NCI-H446 (cell line): ENCODE measurements around the gene COL15A1.

Experiments used
- DNase-seq, 2 experiments: peaks; one replicate each; lab custom pipeline; 2025; lab: John Stamatoyannopoulos, UW

The COL15A1 gene

DNA sequence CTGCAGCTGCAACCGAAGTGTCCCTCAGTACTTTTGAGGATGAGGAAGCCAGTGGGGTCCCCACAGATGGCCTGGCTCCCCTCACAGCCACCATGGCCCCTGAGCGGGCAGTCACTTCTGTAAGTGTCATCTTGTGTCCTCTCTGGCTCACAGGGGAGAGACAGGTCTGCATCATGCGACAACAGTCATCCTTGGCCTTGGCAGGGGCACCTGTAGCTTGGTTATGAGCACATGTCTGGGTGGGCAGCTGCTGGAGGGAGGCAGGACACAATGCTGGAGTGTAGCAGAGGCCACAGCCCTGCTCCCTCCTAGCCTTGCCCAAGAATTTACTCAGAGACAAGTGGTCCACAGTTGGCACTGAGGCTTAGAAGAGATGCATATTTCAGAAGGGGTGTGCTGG is 71.7 kb downstream of the COL15A1 start:
- no peak for DNase-seq

- no peak for DNase-seq
These were observed 72.2 kb downstream of the COL15A1 start for GRCh38 chr9:99015890-99016289.

DNA sequence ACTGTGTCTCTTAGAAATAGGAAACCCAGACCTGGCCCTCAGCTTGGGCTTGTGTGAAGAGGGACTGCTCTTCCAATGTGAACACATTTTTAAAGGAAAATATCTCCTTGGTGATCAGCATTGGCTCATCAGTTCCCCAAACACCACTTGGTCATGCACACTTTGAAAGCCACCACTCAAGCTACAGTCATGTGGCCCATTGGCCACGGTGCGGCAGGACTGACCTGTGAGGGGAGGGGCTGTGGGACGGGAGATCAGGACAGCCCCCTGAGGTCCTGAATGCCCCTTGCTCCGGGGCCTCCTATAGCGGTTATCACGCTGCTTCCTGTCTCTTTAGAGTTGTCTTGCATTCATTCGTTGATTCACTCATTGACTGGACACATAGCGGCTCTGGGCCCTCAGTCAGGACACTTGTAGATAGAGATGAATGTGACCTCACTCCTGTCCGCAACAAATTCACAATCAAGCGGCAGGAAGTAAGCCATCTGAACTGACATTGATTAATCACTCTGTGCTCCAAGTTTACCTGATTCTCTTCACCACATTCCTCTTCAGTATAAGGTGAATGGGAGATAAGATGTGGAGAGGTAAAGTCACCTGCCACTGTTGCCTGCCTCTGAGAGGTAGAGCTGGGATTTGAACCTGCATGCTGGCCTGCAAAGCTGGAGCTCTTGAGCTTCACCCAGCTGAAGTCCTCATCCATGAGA is 73.1 kb downstream of the COL15A1 start:
- no peak for DNase-seq

GRCh38 chr9:99018653-99019052 is 74.9 kb downstream of the COL15A1 start:
- DNase-seq = no peak

DNA sequence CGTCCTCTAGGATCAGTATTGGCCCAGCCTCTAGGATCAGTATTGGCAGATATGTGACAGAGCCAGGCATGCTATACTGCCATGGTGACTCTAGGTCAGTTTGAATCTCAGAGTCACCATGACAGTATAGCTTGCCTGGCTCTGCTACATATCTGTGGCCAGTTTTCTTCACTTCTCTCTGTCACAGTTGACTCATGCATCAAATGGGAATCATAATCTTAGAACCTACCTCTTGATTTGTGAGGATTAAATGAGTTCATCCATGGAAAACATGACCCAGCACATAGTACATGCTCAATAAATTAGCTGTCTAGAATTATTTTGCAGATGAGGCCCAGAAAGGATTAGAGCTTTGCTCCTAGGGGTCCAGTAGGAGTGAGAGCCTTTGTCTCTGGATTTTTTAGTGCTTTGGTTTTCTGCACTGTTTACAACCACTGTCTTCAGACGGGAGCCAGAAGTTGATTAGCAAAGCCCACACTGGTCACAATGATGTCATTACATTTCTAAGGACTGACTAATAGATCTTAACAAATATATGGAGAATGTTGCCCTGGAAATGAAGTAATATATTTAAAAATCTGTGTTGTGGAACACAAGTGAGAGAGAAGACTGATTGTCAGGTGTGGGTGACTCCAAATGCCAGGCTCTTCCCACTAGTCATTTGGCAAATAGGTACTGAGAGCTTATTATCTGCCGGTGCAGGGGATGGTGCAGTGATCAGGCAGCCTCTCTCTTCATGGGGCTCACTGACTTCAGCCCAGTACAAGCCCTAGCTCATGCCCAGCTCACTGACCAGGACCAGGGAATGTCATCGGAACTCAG is 76.0 kb downstream of the COL15A1 start:
- no peak for DNase-seq

GRCh38 chr9:99020786-99021436 is 77.2 kb downstream of the COL15A1 start:
- DNase-seq = no peak

DNA sequence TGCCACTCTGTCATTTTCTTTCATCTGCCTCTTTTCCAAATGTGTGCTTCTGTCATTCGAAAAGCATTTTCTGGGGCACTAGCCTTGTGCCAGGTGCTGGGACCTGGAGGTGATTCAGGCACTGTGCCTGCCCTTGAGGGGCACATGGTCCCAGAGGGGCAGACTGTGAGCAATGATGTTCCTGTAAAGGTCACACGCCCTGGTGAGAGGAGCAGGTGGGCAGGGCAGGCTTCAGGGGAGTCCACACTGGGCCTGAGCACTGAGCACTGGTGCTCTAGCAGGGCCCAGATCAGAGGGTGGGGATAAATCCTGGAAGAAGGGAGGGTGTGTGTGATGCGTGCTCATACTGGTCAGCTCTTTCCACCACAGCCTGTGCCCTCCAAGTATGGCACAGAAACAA is 77.8 kb downstream of the COL15A1 start:
- DNase-seq = no peak

- no peak for DNase-seq
These were observed 79.5 kb downstream of the COL15A1 start for GRCh38 chr9:99023231-99023630.

DNA sequence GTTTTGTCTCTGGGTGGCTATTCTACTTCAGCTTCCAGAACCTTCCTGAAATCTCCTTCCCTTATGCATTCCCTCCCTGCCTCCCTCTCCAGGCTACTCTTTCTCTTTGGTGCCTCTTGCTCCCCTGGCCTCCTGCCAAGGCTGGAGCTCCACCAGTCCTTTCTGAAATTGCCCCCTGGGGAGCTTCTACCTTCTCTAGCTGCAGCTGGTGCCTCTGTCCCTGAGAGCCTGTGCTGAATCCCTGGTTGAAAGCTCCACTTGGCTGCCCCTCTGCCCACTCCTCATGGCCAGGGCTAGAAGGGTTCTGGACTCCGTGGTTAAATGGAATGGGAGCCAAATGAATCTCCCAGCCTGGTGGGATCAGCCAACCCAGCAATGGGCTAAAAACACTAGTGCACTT is 80.1 kb downstream of the COL15A1 start:
- peak; percentile 22 to 75 for DNase-seq

DNA sequence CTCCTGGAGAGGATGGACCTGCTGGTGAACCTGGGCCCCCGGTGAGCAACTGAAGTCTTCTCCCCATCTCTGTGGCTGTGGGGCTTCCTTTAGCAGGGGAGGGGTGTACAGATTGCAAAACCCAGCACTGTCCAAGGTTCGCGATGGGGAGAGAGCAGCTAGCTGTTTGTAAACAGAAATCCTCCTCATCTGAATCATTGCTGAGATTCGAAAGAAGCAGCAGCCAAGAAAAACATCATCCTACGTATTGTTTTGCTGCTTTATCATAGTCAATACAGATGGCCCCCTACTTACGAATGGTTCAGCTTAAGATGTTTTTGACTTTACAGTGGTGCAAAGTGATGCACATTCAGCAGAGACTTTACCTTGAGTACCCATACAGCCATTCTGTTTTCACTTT is 81.3 kb downstream of the COL15A1 start:
- DNase-seq = no peak

DNA sequence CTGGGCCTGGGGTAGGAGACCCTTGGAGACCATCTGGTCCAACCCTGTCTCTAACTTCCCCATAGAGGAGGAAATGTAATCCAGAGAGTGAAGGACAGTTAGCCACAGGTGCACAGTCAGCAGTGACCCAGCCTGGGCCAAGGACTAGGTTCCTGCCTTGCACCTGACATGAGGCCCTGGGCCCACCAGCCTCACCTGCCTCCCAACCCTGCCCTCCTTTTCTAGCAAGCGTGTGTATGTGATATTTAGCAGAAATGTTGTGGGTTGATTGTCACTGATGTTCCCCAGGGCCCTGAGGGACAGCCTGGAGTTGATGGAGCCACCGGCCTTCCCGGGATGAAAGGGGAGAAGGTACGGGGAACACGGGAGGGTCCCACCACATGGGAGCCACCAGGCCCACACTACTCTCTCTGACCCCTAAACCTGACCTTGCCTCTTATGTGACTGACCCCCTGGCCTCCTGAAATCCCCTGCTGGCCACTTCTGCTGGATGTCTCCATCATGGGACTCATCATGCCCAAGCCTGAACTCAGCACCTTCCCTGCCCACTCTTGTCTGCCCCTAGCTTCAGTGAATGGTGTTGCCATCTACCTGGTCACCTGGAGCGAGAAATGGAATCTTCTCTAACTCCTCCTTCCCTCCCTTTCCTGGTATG is 82.0 kb downstream of the COL15A1 start:
- no peak for DNase-seq

GRCh38 chr9:99026271-99026955 is 82.7 kb downstream of the COL15A1 start:
- DNase-seq = no peak

DNA sequence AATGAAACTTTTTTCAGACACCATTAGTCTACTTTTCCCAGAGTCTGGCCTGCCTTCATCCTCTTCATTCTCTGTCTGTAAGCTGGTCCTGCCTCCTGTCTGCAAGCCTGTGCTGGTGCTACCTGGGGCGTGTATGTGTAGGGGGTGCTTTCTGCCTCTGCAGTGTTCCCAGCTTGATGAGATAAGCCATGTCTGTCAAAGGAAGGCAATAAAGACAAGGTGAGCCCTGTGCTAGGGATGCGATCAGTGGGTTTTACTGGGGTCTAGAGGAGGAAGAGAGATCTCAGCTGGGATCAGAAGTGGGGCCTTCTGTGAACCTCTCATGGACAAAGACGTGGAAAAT is 83.2 kb downstream of the COL15A1 start:
- DNase-seq = no peak

GRCh38 chr9:99027443-99027842 is 83.7 kb downstream of the COL15A1 start:
- no peak for DNase-seq

- no peak for DNase-seq
These were observed 85.5 kb downstream of the COL15A1 start for GRCh38 chr9:99029083-99029645.

DNA sequence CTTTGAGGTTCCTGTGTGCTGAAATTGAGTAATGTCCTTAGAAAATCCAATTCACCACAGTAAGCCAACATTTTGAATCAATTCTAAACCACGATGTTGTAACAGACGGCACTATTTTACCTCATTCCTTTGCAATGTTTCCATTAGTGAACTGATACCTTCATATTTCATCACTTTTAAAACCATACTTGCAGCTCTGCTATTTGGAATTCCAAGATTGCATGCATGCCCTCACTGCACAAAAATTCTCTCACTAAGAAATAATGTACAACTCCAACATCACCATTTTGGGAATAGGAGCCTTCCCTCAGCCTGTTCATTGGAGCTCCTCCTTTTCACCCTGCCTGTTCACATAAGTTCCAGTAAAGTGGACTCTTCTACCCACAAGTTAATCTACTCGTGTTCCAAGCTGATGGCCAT is 86.4 kb downstream of the COL15A1 start:
- no peak for DNase-seq

GRCh38 chr9:99030610-99031109 is 87.0 kb downstream of the COL15A1 start:
- DNase-seq = no peak

GRCh38 chr9:99031319-99031718 is 87.6 kb downstream of the COL15A1 start:
- DNase-seq = no peak

GRCh38 chr9:99031994-99032393 is 88.3 kb downstream of the COL15A1 start:
- DNase-seq = no peak

DNA sequence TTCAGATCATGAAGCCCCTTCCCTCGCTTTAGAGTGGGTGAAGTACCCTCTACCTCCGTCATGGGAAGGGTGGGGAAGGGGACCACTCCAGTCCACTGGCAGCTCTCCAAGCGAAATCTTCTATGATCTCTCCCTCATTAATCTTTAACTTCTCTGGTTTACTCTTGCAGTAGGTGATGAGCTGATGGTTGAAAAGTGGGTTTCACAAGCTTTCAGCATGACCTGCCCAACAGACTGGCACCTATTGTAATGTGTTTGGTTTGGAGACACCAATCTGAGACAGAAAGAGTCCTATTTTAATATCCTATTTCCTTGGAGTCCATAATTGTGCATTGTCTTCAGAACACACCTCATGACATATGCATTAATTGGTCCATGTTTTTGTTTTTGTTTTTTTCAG is 90.4 kb downstream of the COL15A1 start:
- DNase-seq = no peak

GRCh38 chr9:99035313-99035712 is 91.6 kb downstream of the COL15A1 start:
- no peak for DNase-seq
